OCI-LY1 (cell line): Measurements from ENCODE around the gene RERE.

ENCODE experiments used
- EZH2 ChIP-seq: fragments of 200-600 bp; sonication (generic), shearing (Covaris generic); IDR thresholded peaks from 2 replicates; pipeline ENCODE4 v1.8.0; 2017; ENCODE audit warnings: borderline replicate concordance, mixed run types, mild to moderate bottlenecking, antibody characterized with exemption, low read length, moderate library complexity, mixed read lengths
- TF ChIP-seq, protein P1 (sequence below): fragments of 200-600 bp; sonication (generic), shearing (Covaris generic); IDR thresholded peaks from 2 replicates; pipeline ENCODE4 v1.5.1; 2017; ENCODE audit warnings: mild to moderate bottlenecking, antibody characterized with exemption, low read length, moderate library complexity, mixed read lengths

DNA sequence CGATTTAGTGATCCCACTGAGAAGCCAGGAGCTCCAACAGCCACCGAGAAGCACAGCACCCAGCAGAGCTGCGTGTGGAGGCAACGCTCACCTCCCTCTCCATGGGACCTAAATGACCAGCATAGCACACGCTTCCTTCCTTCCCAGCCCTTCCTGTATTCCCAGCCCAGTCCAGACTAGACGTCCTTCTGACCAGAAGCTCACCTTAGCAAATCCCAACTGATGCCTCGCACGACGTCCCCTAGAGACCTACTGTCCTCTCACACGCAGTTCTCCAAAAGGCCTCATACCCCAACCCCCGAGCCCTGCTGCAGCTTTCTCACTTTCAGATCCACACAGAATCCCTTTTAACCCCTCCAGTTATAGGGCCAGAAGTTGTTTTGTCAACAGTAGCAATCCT, 367.1 kb downstream of the RERE start:
- TF ChIP-seq, protein P1, sequence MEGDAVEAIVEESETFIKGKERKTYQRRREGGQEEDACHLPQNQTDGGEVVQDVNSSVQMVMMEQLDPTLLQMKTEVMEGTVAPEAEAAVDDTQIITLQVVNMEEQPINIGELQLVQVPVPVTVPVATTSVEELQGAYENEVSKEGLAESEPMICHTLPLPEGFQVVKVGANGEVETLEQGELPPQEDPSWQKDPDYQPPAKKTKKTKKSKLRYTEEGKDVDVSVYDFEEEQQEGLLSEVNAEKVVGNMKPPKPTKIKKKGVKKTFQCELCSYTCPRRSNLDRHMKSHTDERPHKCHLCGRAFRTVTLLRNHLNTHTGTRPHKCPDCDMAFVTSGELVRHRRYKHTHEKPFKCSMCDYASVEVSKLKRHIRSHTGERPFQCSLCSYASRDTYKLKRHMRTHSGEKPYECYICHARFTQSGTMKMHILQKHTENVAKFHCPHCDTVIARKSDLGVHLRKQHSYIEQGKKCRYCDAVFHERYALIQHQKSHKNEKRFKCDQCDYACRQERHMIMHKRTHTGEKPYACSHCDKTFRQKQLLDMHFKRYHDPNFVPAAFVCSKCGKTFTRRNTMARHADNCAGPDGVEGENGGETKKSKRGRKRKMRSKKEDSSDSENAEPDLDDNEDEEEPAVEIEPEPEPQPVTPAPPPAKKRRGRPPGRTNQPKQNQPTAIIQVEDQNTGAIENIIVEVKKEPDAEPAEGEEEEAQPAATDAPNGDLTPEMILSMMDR, result no peak
- no peak for TF ChIP-seq EZH2
